IMR-90 (cell line): Measurements from ENCODE around the gene CDHR1. TPM values are rescaled to one million over a fixed set of nuclear protein-coding genes. Genes with fewer than 3 reads are reported as not detected.

Experiments used
- ATAC-seq: fragments of 200-7000 bp; cut with Tn5 transposase; 2 replicates; pipeline ENCODE4 v1.9.1; 2020; ENCODE audit warnings: low read depth, mild to moderate bottlenecking, moderate library complexity
- BruUV-seq: library from RNA; stranded (reverse); fragments of 400-500 nt; replicated peaks from 2 replicates; lab custom pipeline; 2021; lab: Mats Ljungman, UMichigan
- CTCF ChIA-PET: fragments of 300-600 bp; formaldehyde crosslinking; extraction: SDS; loops from one replicate; lab custom pipeline; 2021; ENCODE audit warnings: antibody characterized with exemption; lab: Yijun Ruan, JAX
- POLR2A ChIA-PET: fragments of 300-600 bp; sonication (Branson Sonifier 250); formaldehyde crosslinking; loops from one replicate; lab custom pipeline; 2022; ENCODE audit warnings: antibody characterized with exemption; ENCODE audit not compliant: unreplicated experiment; lab: Charles Lee
- DNase-seq: peaks from one replicate; pipeline ENCODE4 v3.0.0; 2013
- H2AFZ ChIP-seq: replicated peaks from 2 replicates; pipeline ENCODE3; 2013; ENCODE audit warnings: low read length, mild to moderate bottlenecking; ENCODE audit not compliant: poor library complexity
- H2AK5ac ChIP-seq: 2 replicates; pipeline ENCODE4 v1.6.1; 2013; ENCODE audit warnings: low read depth, low read length, inconsistent platforms
- H2AK9ac ChIP-seq: replicated peaks from 2 replicates; pipeline ENCODE3; 2013; ENCODE audit warnings: mild to moderate bottlenecking, low read depth, low read length, moderate library complexity; ENCODE audit not compliant: poor library complexity
- H2BK120ac ChIP-seq: 2 replicates; pipeline ENCODE4 v1.6.1; 2013; ENCODE audit warnings: low read depth, low read length, inconsistent platforms
- H2BK15ac ChIP-seq: 3 replicates; pipeline ENCODE4 v1.6.1; 2013; ENCODE audit warnings: low read depth, low read length, inconsistent platforms
- H2BK20ac ChIP-seq: 2 replicates; pipeline ENCODE4 v1.6.1; 2013; ENCODE audit warnings: low read depth, mild to moderate bottlenecking, inconsistent platforms, low read length, moderate library complexity
- H2BK5ac ChIP-seq: 2 replicates; pipeline ENCODE4 v1.6.1; 2013; ENCODE audit warnings: mild to moderate bottlenecking, low read depth, low read length, inconsistent platforms; ENCODE audit not compliant: poor library complexity, severe bottlenecking
- H3K14ac ChIP-seq: replicated peaks from 2 replicates; pipeline ENCODE4 v1.6.1; 2013; ENCODE audit warnings: low read depth, low read length, inconsistent platforms
- H3K18ac ChIP-seq: 2 replicates; pipeline ENCODE4 v1.6.1; 2013; ENCODE audit warnings: low read depth, low read length, control low read depth
- H3K23ac ChIP-seq: 2 replicates; pipeline ENCODE4 v1.6.1; 2013; ENCODE audit warnings: low read depth, low read length, inconsistent platforms
- H3K27ac ChIP-seq: 2 replicates; pipeline ENCODE4 v1.5.1; 2013; ENCODE audit warnings: mild to moderate bottlenecking, control low read depth, low read length; ENCODE audit not compliant: insufficient read depth
- H3K27me3 ChIP-seq: 2 replicates; pipeline ENCODE4 v1.6.1; 2013; ENCODE audit warnings: low read length; ENCODE audit not compliant: control insufficient read depth, insufficient read depth
- H3K36me3 ChIP-seq: 2 replicates; pipeline ENCODE4 v1.6.1; 2013; ENCODE audit warnings: low read length, mixed read lengths; ENCODE audit not compliant: control insufficient read depth, insufficient read depth
- H3K4ac ChIP-seq: 2 replicates; pipeline ENCODE4 v1.6.1; 2013; ENCODE audit warnings: low read depth, low read length, inconsistent platforms
- H3K4me1 ChIP-seq: 2 replicates; pipeline ENCODE4 v1.6.1; 2013; ENCODE audit warnings: low read length, mixed read lengths; ENCODE audit not compliant: control insufficient read depth, insufficient read depth
- H3K4me2 ChIP-seq: 2 replicates; pipeline ENCODE4 v1.6.1; 2013; ENCODE audit warnings: low read depth, mild to moderate bottlenecking, control low read depth, low read length, moderate library complexity
- H3K4me3 ChIP-seq: 2 replicates; pipeline ENCODE4 v1.5.1; 2013; ENCODE audit warnings: low read depth, mild to moderate bottlenecking, control low read depth, low read length, moderate library complexity; ENCODE audit not compliant: insufficient read depth
- H3K56ac ChIP-seq: 2 replicates; pipeline ENCODE4 v1.6.1; 2013; ENCODE audit warnings: low read length, inconsistent platforms; ENCODE audit not compliant: insufficient read depth; ENCODE audit errors: extremely low read depth
- H3K79me1 ChIP-seq, 2 experiments: 2 replicates each; pipeline ENCODE4 v1.6.1; 2013; ENCODE audit warnings: low read length in 2 of 2, inconsistent platforms in 1 of 2, low read depth in 1 of 2
- H3K9ac ChIP-seq: 2 replicates; pipeline ENCODE4 v1.6.1; 2013; ENCODE audit warnings: low read depth, low read length, control low read depth
- H3K9me1 ChIP-seq: 2 replicates; pipeline ENCODE4 v1.6.1; 2013; ENCODE audit warnings: low read length, inconsistent platforms; ENCODE audit not compliant: insufficient read depth
- H3K9me3 ChIP-seq: 2 replicates; pipeline ENCODE4 v1.6.1; 2013; ENCODE audit warnings: low read length; ENCODE audit not compliant: control insufficient read depth, insufficient read depth
- H4K20me1 ChIP-seq: 2 replicates; pipeline ENCODE4 v1.6.1; 2013; ENCODE audit warnings: low read length, inconsistent platforms; ENCODE audit not compliant: insufficient read depth
- H4K5ac ChIP-seq: 2 replicates; pipeline ENCODE4 v1.6.1; 2013; ENCODE audit warnings: mild to moderate bottlenecking, low read depth, low read length, control low read depth
- H4K8ac ChIP-seq, 2 experiments: 2 replicates each; pipeline ENCODE4 v1.6.1; 2013; ENCODE audit warnings: low read depth in 2 of 2, low read length in 2 of 2, control low read depth in 1 of 2, inconsistent platforms in 1 of 2
- H4K91ac ChIP-seq: 2 replicates; pipeline ENCODE4 v1.6.1; 2013; ENCODE audit warnings: low read depth, low read length, inconsistent platforms; ENCODE audit not compliant: insufficient read depth
- CEBPB ChIP-seq: IDR thresholded peaks from 2 replicates; pipeline ENCODE4 v1.6.1; 2012; ENCODE audit warnings: low read depth, low read length, improper control_type of control experiment
- CTCF ChIP-seq: conservative IDR thresholded peaks from 2 replicates; pipeline ENCODE4 v1.5.1; 2012; ENCODE audit warnings: mild to moderate bottlenecking, low read depth, low read length, improper control_type of control experiment
- NFE2L2 ChIP-seq: fragments of 150-350 bp; IDR thresholded peaks from 2 replicates; pipeline ENCODE4 v1.6.1; 2016; ENCODE audit warnings: low read depth, mild to moderate bottlenecking, low read length
- POLR2A ChIP-seq: IDR thresholded peaks from 2 replicates; pipeline ENCODE4 v1.6.1; 2012; ENCODE audit warnings: mild to moderate bottlenecking, low read depth, low read length
- RCOR1 ChIP-seq: IDR thresholded peaks from 2 replicates; pipeline ENCODE4 v1.6.1; 2012; ENCODE audit warnings: mild to moderate bottlenecking, low read length, improper control_type of control experiment; ENCODE audit not compliant: insufficient replicate concordance
- SMC3 ChIP-seq: fragments of 150-350 bp; IDR thresholded peaks from 2 replicates; pipeline ENCODE4 v1.6.1; 2016; ENCODE audit warnings: low read depth, mild to moderate bottlenecking, antibody characterized with exemption, low read length, moderate library complexity
- WGBS, 2 experiments: methylation state at CpG; one replicate each; pipeline versions ENCODE4 v1.1.5 to v1.1.7; 2013; ENCODE audit warnings: missing lambda C conversion rate in 2 of 2; ENCODE audit not compliant: insufficient read length in 1 of 2; ENCODE audit errors: extremely low coverage in 2 of 2; 5-methylcytosine and 5-hydroxymethylcytosine counted together
- dilution Hi-C: fragments of 300-500 bp; cut with HindIII; formaldehyde crosslinking; loops from one replicate; pipeline ENCODE4 v1.14.3; 2018; ENCODE audit warnings: low sequenced_read_pairs; ENCODE audit not compliant: unreplicated experiment
- in situ Hi-C: fragments of 300-500 bp; cut with MboI; formaldehyde crosslinking; loops from 3 replicates; pipeline ENCODE4 v1.14.3; 2019; ENCODE audit warnings: low sequenced_read_pairs, inconsistent platforms, mixed read lengths
- intact Hi-C: fragments of 100-400 bp; cut with micrococcal nuclease; formaldehyde crosslinking; loops from 2 replicates; pipeline ENCODE4 v1.10.0; 2022
- polyA plus RNA-seq, 3 experiments: library from polyadenylated mRNA; depleted of rRNA; stranded (reverse); fragments of >200 nt; gene quantifications; 2 replicates each; pipeline ENCODE4 v1.2.3, GENCODE V29; 2012; ENCODE audit warnings: low replicate concordance in 1 of 3
- total RNA-seq: library from RNA; depleted of rRNA; stranded (reverse); fragments of >200 nt; gene quantifications from 2 replicates; pipeline ENCODE4 v1.2.3, GENCODE V29; 2012

Gene CDHR1
- total and polyA plus RNA-seq, 2 of the 4 experiments (the other 2 are of a cell fraction): not detected

GRCh38 chr10:84155521-84155920 is 38.8 kb upstream of the CDHR1 start:
- Histone ChIP-seq H3K36me3 (peaks cover 8% of the 10 kb centered on the region), H2AK5ac (no peak overlapping the region), H3K14ac (no peak overlapping the region), H3K4me1 (no peaks in the 10 kb centered on the region), H3K27me3 (peaks cover 5% of the 10 kb centered on the region; the same call in 1 of the 2 replicates), H3K27ac (no peak overlapping the region), H2BK20ac (no peak overlapping the region), H3K4me2 (no peak overlapping the region), H2AFZ (no peak overlapping the region), H2BK15ac (no peak overlapping the region), H3K9me3 (no peaks in the 10 kb centered on the region), H4K5ac (no peak overlapping the region), H3K9me1 (no peaks in the 10 kb centered on the region), H3K18ac (no peak overlapping the region), H4K20me1 (no peaks in the 10 kb centered on the region), H4K8ac (no peak overlapping the region), H3K79me1 (no peaks in the 10 kb centered on the region; a peak in 1 of 4 replicates), H2AK9ac (no peak overlapping the region), H3K9ac (no peak overlapping the region), H3K4ac (no peak overlapping the region), H3K23ac (no peak overlapping the region), H3K56ac (no peak overlapping the region), H2BK5ac (no peak overlapping the region), H2BK120ac (no peak overlapping the region), H3K4me3 (no peak overlapping the region), H4K91ac (no peak overlapping the region)
- WGBS, 2 experiments: no CpG with 5 or more reads among the region's 4 CpGs
- ChIA-PET CTCF (interaction anchor here (0.6 to 0.7 kb wide), 3 partner anchors 15 to 260 kb away, joined by 3 to 4 read pairs (median 3); no protein-coding TSS in a partner anchor), POLR2A (no interaction called here)
- dilution Hi-C loops: no loop called here
- in situ Hi-C loops: no loop called here
- DNase-seq (no peak), ATAC-seq (no peak)
- no TSS peak for BruUV-seq
- TF ChIP-seq CEBPB: no peak
- TF ChIP-seq SMC3: no peak
- TF ChIP-seq NFE2L2: no peak
- no peak for TF ChIP-seq CTCF
- no peak for TF ChIP-seq POLR2A
- no peak for TF ChIP-seq RCOR1
- intact Hi-C loops: no loop called here
